Kidney (tissue), 14 donors: ENCODE measurements around the gene NLGN1. TPM values are rescaled to one million over a fixed set of nuclear protein-coding genes. Genes with fewer than 3 reads are reported as not detected.

Experiments
- DNase-seq, 5 donors: peaks; one replicate each; pipeline ENCODE4 v3.0.0-alpha.2; 2013 to 2020
- FAIRE-seq: peaks from 2 replicates; lab custom pipeline; 2012; peaks lifted over from hg19 to GRCh38; lab: Jason Lieb, UNC
- H3K27ac ChIP-seq, 2 donors: one replicate each; pipeline ENCODE4 v1.7.0; 2013; ENCODE audit warnings: low read depth in 2 of 2, low read length in 2 of 2, inconsistent platforms in 1 of 2
- H3K27me3 ChIP-seq: one replicate; pipeline ENCODE4 v1.7.1; 2013; ENCODE audit warnings: low read length, inconsistent platforms; ENCODE audit not compliant: control insufficient read depth, insufficient read depth
- H3K36me3 ChIP-seq, 3 donors: one replicate each; pipeline versions ENCODE4 v1.7.0 to v1.7.1; 2013; ENCODE audit warnings: low read length in 3 of 3, control low read depth in 1 of 3, inconsistent platforms in 1 of 3; ENCODE audit not compliant: insufficient read depth in 3 of 3, control insufficient read depth in 2 of 3
- H3K4me1 ChIP-seq, 3 donors: one replicate each; pipeline versions ENCODE4 v1.7.0 to v1.7.1; 2013; ENCODE audit warnings: low read length in 3 of 3, inconsistent platforms in 1 of 3, low read depth in 1 of 3; ENCODE audit not compliant: control insufficient read depth in 2 of 3, insufficient read depth in 2 of 3
- H3K4me3 ChIP-seq, 3 donors: one replicate each; pipeline versions ENCODE4 v1.7.0 to v1.8.1; 2013; ENCODE audit warnings: low read length in 3 of 3, control low read depth in 1 of 3, inconsistent platforms in 1 of 3
- H3K9ac ChIP-seq, 3 donors: one replicate each; pipeline versions ENCODE4 v1.7.0 to v1.7.1; 2013; ENCODE audit warnings: low read length in 3 of 3, control low read depth in 1 of 3, inconsistent platforms in 1 of 3
- H3K9me3 ChIP-seq, 3 donors: one replicate each; pipeline versions ENCODE4 v1.7.0 to v1.7.1; 2013; ENCODE audit warnings: low read length in 3 of 3, control low read depth in 1 of 3, inconsistent platforms in 1 of 3; ENCODE audit not compliant: control insufficient read depth in 2 of 3, insufficient read depth in 1 of 3
- CTCF ChIP-seq: IDR thresholded peaks from 3 replicates; pipeline ENCODE4 v1.5.1; 2012; ENCODE audit warnings: mild to moderate bottlenecking, moderate library complexity, borderline replicate concordance; ENCODE audit not compliant: insufficient read depth; ENCODE audit errors: extremely low read depth
- intact Hi-C: fragments of 100-400 bp; cut with DNase I; formaldehyde crosslinking; loops from one replicate; pipeline ENCODE4 v1.11.1; 2022
- polyA plus RNA-seq: library from polyadenylated mRNA; stranded (reverse); fragments of 350-450 nt; fragmentation: Illumina TruSeq; extraction: RNeasy Lipid Tissue Mini Kit (QIAGEN cat#74804); gene quantifications from one replicate; pipeline ENCODE4 v1.2.3, GENCODE V29; 2014; ENCODE audit warnings: low read depth, low replicate concordance; ENCODE audit not compliant: insufficient read depth
- total RNA-seq: library from RNA; stranded (reverse); fragmentation: NEBNext Ultra II Directional; extraction: Animal tissue kit (Norgen Biotek cat#: 25700); gene quantifications from one replicate; pipeline ENCODE4 v1.2.1, GENCODE V29; 2021
- donor health status: control.
- donor health status: control.
- donor health status: control.
- donor health status: control.
- donor health status: control.
- donor health status: DM: yes; HTN: yes; CAD: no.
- donor health status: Normal renal cell carcinoma (clear cell type).

Gene NLGN1
- total and polyA plus RNA-seq, 2 donors from 2014 or later, result 0.49 to 19.4 TPM

- Histone ChIP-seq H3K4me1 (peaks cover 0 to 2% (median 0%) of the 10 kb centered on the region in 3 donors), H3K36me3 (no peaks in the 10 kb centered on the region), H3K4me3 (no peak overlapping the region), H3K9ac (no peak overlapping the region), H3K9me3 (no peaks in the 10 kb centered on the region), H3K27me3 (no peaks in the 10 kb centered on the region), H3K27ac (no peak overlapping the region)
- TF ChIP-seq CTCF, result no peak
- intact Hi-C loops, result no loop called here
- DNase-seq (peak in 2 of 5 donors; percentile 53 to 74), FAIRE-seq (no peak)
Measured at GRCh38 chr3:174251681-174252080, 854.1 kb downstream of the NLGN1 start.

GRCh38 chr3:174253196-174253823, 855.8 kb downstream of the NLGN1 start:
- DNase-seq, result peak in 1 of 5 donors; percentile 12
- H3K4me3 ChIP-seq, result peak overlapping the region in 1 of 3 donors; percentile 7
- FAIRE-seq, result no peak
- no peaks in the 10 kb centered on the region for H3K27me3 ChIP-seq
- TF ChIP-seq CTCF, result no peak
- H3K9me3 ChIP-seq, result no peaks in the 10 kb centered on the region
- H3K36me3 ChIP-seq, result no peaks in the 10 kb centered on the region
- H3K27ac ChIP-seq, result no peak overlapping the region
- intact Hi-C loops, result no loop called here
- no peak overlapping the region for H3K9ac ChIP-seq
- peaks cover 0 to 2% (median 0%) of the 10 kb centered on the region in 3 donors for H3K4me1 ChIP-seq

- intact Hi-C loops, result no loop called here
- Histone ChIP-seq H3K27me3 (no peaks in the 10 kb centered on the region), H3K4me1 (peaks cover 0 to 2% (median 0%) of the 10 kb centered on the region in 3 donors), H3K9ac (no peak overlapping the region), H3K27ac (no peak overlapping the region), H3K36me3 (no peaks in the 10 kb centered on the region), H3K4me3 (no peak overlapping the region), H3K9me3 (no peaks in the 10 kb centered on the region)
- DNase-seq (no peak), FAIRE-seq (no peak)
- TF ChIP-seq CTCF, result no peak
Measured at GRCh38 chr3:174253940-174254339, 856.4 kb downstream of the NLGN1 start.
